ENCODE data around the gene PDCD2L. TPM values are rescaled to one million over a fixed set of nuclear protein-coding genes. Genes with fewer than 3 reads are reported as not detected.
"Not testable (repeated sequence)": the region's sequence is repeated elsewhere in the genome, so short reads cannot be mapped to it uniquely, and the experiment has no call there.

PDCD2L gene
- total RNA-seq, 1 donor from 2014 or later: 13.3 TPM

GRCh38 chr19:34391813-34392212, 12.4 kb upstream of the PDCD2L start:
- H3K4me1 Mint-ChIP-seq (ENCODE audit: unreplicated experiment): no peaks in the 10 kb centered on the region
- H3K27me3 Mint-ChIP-seq: no peaks in the 10 kb centered on the region
- no peaks in the 10 kb centered on the region for H3K9me3 Mint-ChIP-seq
- no peak for TF ChIP-seq CTCF (conservative IDR thresholded peaks at IDR 0.05)
- no peak for DNase-seq (ENCODE audit: extremely low spot score, unreplicated experiment)
- no peak overlapping the region for H3K4me3 Mint-ChIP-seq
- no peak overlapping the region for H3K27ac Mint-ChIP-seq
- H3K36me3 Mint-ChIP-seq: no peaks in the 10 kb centered on the region

- Mint-ChIP-seq H3K36me3 (no peaks in the 10 kb centered on the region), H3K4me1 (ENCODE audit: unreplicated experiment) (no peaks in the 10 kb centered on the region), H3K27me3 (no peaks in the 10 kb centered on the region), H3K9me3 (no peaks in the 10 kb centered on the region), H3K4me3 (no peak overlapping the region), H3K27ac (no peak overlapping the region)
- DNase-seq (ENCODE audit: extremely low spot score, unreplicated experiment): no peak
- TF ChIP-seq CTCF (conservative IDR thresholded peaks at IDR 0.05): no peak
Measured at GRCh38 chr19:34393031-34393430, 11.2 kb upstream of the PDCD2L start.

GRCh38 chr19:34393629-34394028, 10.6 kb upstream of the PDCD2L start:
- Mint-ChIP-seq H3K9me3 (no peaks in the 10 kb centered on the region), H3K4me3 (no peak overlapping the region)

GRCh38 chr19:34397853-34398252, 6.3 kb upstream of the PDCD2L start:
- Mint-ChIP-seq H3K27ac (no peak overlapping the region), H3K36me3 (peaks cover 8% of the 10 kb centered on the region), H3K9me3 (no peaks in the 10 kb centered on the region), H3K4me3 (no peak overlapping the region), H3K27me3 (no peaks in the 10 kb centered on the region), H3K4me1 (ENCODE audit: unreplicated experiment) (no peaks in the 10 kb centered on the region)
- DNase-seq (ENCODE audit: extremely low spot score, unreplicated experiment): no peak
- no peak for TF ChIP-seq CTCF (conservative IDR thresholded peaks at IDR 0.05)

More at GRCh38 chr19:34393629-34394028, 10.6 kb upstream of the PDCD2L start:
- Mint-ChIP-seq H3K4me1 (ENCODE audit: unreplicated experiment) (no peaks in the 10 kb centered on the region), H3K27ac (no peak overlapping the region), H3K27me3 (no peaks in the 10 kb centered on the region), H3K36me3 (no peaks in the 10 kb centered on the region)
- DNase-seq (ENCODE audit: extremely low spot score, unreplicated experiment): no peak
- no peak for TF ChIP-seq CTCF (conservative IDR thresholded peaks at IDR 0.05)

GRCh38 chr19:34399886-34400285, 4.3 kb upstream of the PDCD2L start:
- no peak for DNase-seq (ENCODE audit: extremely low spot score, unreplicated experiment)
- no peak overlapping the region for H3K4me3 Mint-ChIP-seq
- H3K4me1 Mint-ChIP-seq (ENCODE audit: unreplicated experiment): no peaks in the 10 kb centered on the region
- H3K36me3 Mint-ChIP-seq: peaks cover 8% of the 10 kb centered on the region
- TF ChIP-seq CTCF (conservative IDR thresholded peaks at IDR 0.05): no peak
- no peak overlapping the region for H3K27ac Mint-ChIP-seq
- H3K9me3 Mint-ChIP-seq: no peaks in the 10 kb centered on the region
- no peaks in the 10 kb centered on the region for H3K27me3 Mint-ChIP-seq

GRCh38 chr19:34400844-34401243, 3.4 kb upstream of the PDCD2L start:
- H3K36me3 Mint-ChIP-seq, H3K4me3 Mint-ChIP-seq: not testable (repeated sequence)

More at GRCh38 chr19:34400844-34401243, 3.4 kb upstream of the PDCD2L start:
- H3K27me3 Mint-ChIP-seq; H3K4me1 Mint-ChIP-seq (ENCODE audit: unreplicated experiment); H3K27ac Mint-ChIP-seq; H3K9me3 Mint-ChIP-seq; DNase-seq (ENCODE audit: extremely low spot score, unreplicated experiment): not testable (repeated sequence)

Measured in type B pancreatic cell (in vitro differentiated cells).